HepG2 (cell line): ENCODE measurements around the gene IPCEF1. TPM values are rescaled to one million over a fixed set of nuclear protein-coding genes. Genes with fewer than 3 reads are reported as not detected.

ENCODE experiments used
- ATAC-seq: fragments of 200-7000 bp; cut with Tn5 transposase; 3 replicates; pipeline ENCODE4 v1.9.1; 2020; ENCODE audit warnings: mild to moderate bottlenecking, moderate library complexity
- BruUV-seq: library from RNA; stranded (reverse); fragments of 400-500 nt; replicated peaks from 2 replicates; lab custom pipeline; 2021; lab: Mats Ljungman, UMichigan
- CTCF ChIA-PET: fragments of 300-600 bp; formaldehyde crosslinking; extraction: SDS; loops from one replicate; lab custom pipeline; 2021; ENCODE audit warnings: low total read pairs, inconsistent platforms, low intra/inter-chr PET ratio; lab: Yijun Ruan, JAX
- POLR2A ChIA-PET: fragments of 350-600 bp; sonication (Branson Sonifier 250); formaldehyde crosslinking; loops from one replicate; lab custom pipeline; 2020; ENCODE audit warnings: antibody characterized with exemption, inconsistent platforms; lab: Yijun Ruan, JAX
- DNase-seq: peaks from one replicate; pipeline ENCODE4 v3.0.0-alpha.2; 2015; ENCODE audit warnings: low spot score
- FAIRE-seq: peaks from 3 replicates; lab custom pipeline; 2011; peaks lifted over from hg19 to GRCh38; lab: Jason Lieb, UNC
- H2AFZ ChIP-seq: one replicate; pipeline ENCODE4 v1.6.1; 2011; ENCODE audit warnings: low read length, inconsistent platforms
- H3K27ac ChIP-seq: fragments of 300-600 bp; 3 replicates; pipeline ENCODE4 v1.8.0; 2011; ENCODE audit warnings: mixed run types, mild to moderate bottlenecking, mixed read lengths, low read length, inconsistent platforms; ENCODE audit not compliant: insufficient read depth; ENCODE audit errors: extremely low read length
- H3K27me3 ChIP-seq, 2 experiments: fragments of 200-600 bp in 1 of 2; 2 replicates in 1 of 2; 3 replicates in 1 of 2; pipeline versions ENCODE4 v1.6.0 to v1.8.0; 2011; ENCODE audit warnings: low read length in 2 of 2, mild to moderate bottlenecking in 2 of 2, moderate library complexity in 2 of 2, inconsistent platforms in 1 of 2; ENCODE audit not compliant: insufficient read depth in 2 of 2, control insufficient read depth in 1 of 2
- H3K36me3 ChIP-seq, 2 experiments: fragments of 200-600 bp in 1 of 2; replicated peaks in 1 of 2; 2 replicates in 1 of 2; 3 replicates in 1 of 2; pipeline versions ENCODE4 v1.5.1 to v1.8.0; 2011; ENCODE audit warnings: low read length in 2 of 2, inconsistent platforms in 1 of 2; ENCODE audit not compliant: insufficient read depth in 2 of 2, control insufficient read depth in 1 of 2
- H3K4me1 ChIP-seq: 2 replicates; pipeline ENCODE4 v1.5.1; 2012; ENCODE audit warnings: low read length, inconsistent platforms; ENCODE audit not compliant: insufficient read depth
- H3K4me2 ChIP-seq: 2 replicates; pipeline ENCODE4 v1.6.0; 2011; ENCODE audit warnings: low read depth, low read length, inconsistent platforms
- H3K4me3 ChIP-seq, 3 experiments: fragments of 200-600 bp in 1 of 3; sonication (generic), shearing (Covaris generic) in 1 of 3; replicated peaks in 1 of 3; 2 replicates each; pipeline ENCODE4 v1.5.1; 2011 to 2016; ENCODE audit warnings: low read length in 3 of 3, inconsistent platforms in 2 of 3, low read depth in 2 of 3, mild to moderate bottlenecking in 2 of 3, control low read depth in 1 of 3, mixed read lengths in 1 of 3; ENCODE audit not compliant: insufficient read depth in 1 of 3
- H3K79me2 ChIP-seq: one replicate; pipeline ENCODE4 v1.6.1; 2011; ENCODE audit warnings: low read length, inconsistent platforms; ENCODE audit not compliant: insufficient read depth
- H3K9ac ChIP-seq: 2 replicates; pipeline ENCODE4 v1.6.0; 2011; ENCODE audit warnings: mild to moderate bottlenecking, low read depth, low read length, inconsistent platforms; ENCODE audit not compliant: insufficient read depth
- H3K9me3 ChIP-seq: 2 replicates; pipeline ENCODE4 v1.5.1; 2012; ENCODE audit warnings: mild to moderate bottlenecking, low read length
- H4K20me1 ChIP-seq: 2 replicates; pipeline ENCODE4 v1.6.0; 2011; ENCODE audit warnings: inconsistent platforms, mild to moderate bottlenecking, low read length, moderate library complexity; ENCODE audit not compliant: insufficient read depth
- BRF2 ChIP-seq: sonication (generic); formaldehyde crosslinking; IDR thresholded peaks from 2 replicates; pipeline ENCODE4 v1.8.1; 2022; ENCODE audit warnings: mild to moderate bottlenecking, missing genetic modification reagents
- HDAC1 ChIP-seq: sonication (generic); formaldehyde crosslinking; IDR thresholded peaks from 2 replicates; pipeline ENCODE4 v1.5.1; 2020; ENCODE audit warnings: mild to moderate bottlenecking, missing genetic modification reagents
- HNRNPH1 ChIP-seq: fragments of 200-400 bp; formaldehyde crosslinking; optimal IDR thresholded peaks from 2 replicates; pipeline ENCODE3; 2017; ENCODE audit warnings: mild to moderate bottlenecking, low read depth, low read length
- HOXA7 ChIP-seq: sonication (generic); formaldehyde crosslinking; IDR thresholded peaks from 2 replicates; pipeline ENCODE4 v1.8.1; 2022; ENCODE audit warnings: mild to moderate bottlenecking, missing genetic modification reagents, moderate library complexity
- MTA1 ChIP-seq: sonication (generic); formaldehyde crosslinking; IDR thresholded peaks from 2 replicates; pipeline ENCODE4 v1.4.0; 2020; ENCODE audit warnings: missing genetic modification reagents, mild to moderate bottlenecking, borderline replicate concordance
- MTF2 ChIP-seq: sonication (generic); formaldehyde crosslinking; IDR thresholded peaks from 2 replicates; pipeline ENCODE4 v1.5.0; 2020; ENCODE audit warnings: missing genetic modification reagents, borderline replicate concordance
- NRL ChIP-seq: sonication (generic); formaldehyde crosslinking; IDR thresholded peaks from 2 replicates; pipeline ENCODE4 v1.5.0; 2020; ENCODE audit warnings: missing genetic modification reagents, mild to moderate bottlenecking, moderate library complexity, borderline replicate concordance
- ZNF10 ChIP-seq: sonication (generic); formaldehyde crosslinking; IDR thresholded peaks from 2 replicates; pipeline ENCODE4 v1.4.0; 2020; ENCODE audit warnings: mild to moderate bottlenecking, low read depth, missing genetic modification reagents, borderline replicate concordance
- ZNF281 ChIP-seq: sonication (generic); formaldehyde crosslinking; IDR thresholded peaks from 2 replicates; pipeline ENCODE4 v1.4.0; 2020; ENCODE audit warnings: missing genetic modification reagents, borderline replicate concordance
- ZNF407 ChIP-seq: sonication (generic); formaldehyde crosslinking; IDR thresholded peaks from one replicate; pipeline ENCODE4 v1.5.1; 2020; ENCODE audit warnings: mild to moderate bottlenecking, missing genetic modification reagents; ENCODE audit errors: not compliant biosample characterization
- ZNF460 ChIP-seq: sonication (generic); formaldehyde crosslinking; IDR thresholded peaks from 2 replicates; pipeline ENCODE4 v1.5.1; 2020; ENCODE audit warnings: missing genetic modification reagents, mild to moderate bottlenecking, borderline replicate concordance
- WGBS: methylation state at CpG from one replicate; pipeline ENCODE4 v1.1.6; 2017; ENCODE audit warnings: low lambda C conversion rate; 5-methylcytosine and 5-hydroxymethylcytosine counted together
- in situ Hi-C: cut with HindIII; loops from 2 replicates; pipeline ENCODE4 v1.10.0; 2017; ENCODE audit warnings: low pct_unique_long_range_greater_than_20kb; ENCODE audit not compliant: extremely low pct_ligation_motif_present
- intact Hi-C: fragments of 100-400 bp; cut with micrococcal nuclease; formaldehyde crosslinking; loops from one replicate; pipeline ENCODE4 v1.10.0; 2022; ENCODE audit not compliant: unreplicated experiment
- polyA plus RNA-seq, 8 experiments: library from polyadenylated mRNA; depleted of rRNA in 3 of 8; stranded (reverse) in 7 of 8; unstranded in 1 of 8; fragments of >200 nt; fragmentation: Illumina TruSeq in 4 of 8; extraction: Trizol in 4 of 8; gene quantifications; 2 replicates each; pipeline versions ENCODE4 v1.2.1 to v1.2.3, GENCODE V29; 2011 to 2016; ENCODE audit warnings: low read depth in 4 of 8, missing spikeins in 1 of 8, mixed read lengths in 1 of 8; ENCODE audit not compliant: insufficient read depth in 1 of 8
- total RNA-seq, 5 experiments: library from RNA; depleted of rRNA; stranded (reverse); fragments of >200 nt; fragmentation: Illumina TruSeq; extraction: Trizol; gene quantifications; 2 replicates each; pipeline ENCODE4 v1.2.3, GENCODE V29; 2016; ENCODE audit warnings: low read depth in 1 of 5

Gene IPCEF1
- total and polyA plus RNA-seq, 2 of the 13 experiments (the other 11 are each of a cell fraction or from before 2014, with no cell fraction given), result 0.03 TPM; not detected in 1

GRCh38 chr6:154341336-154341735, 15.3 kb downstream of the IPCEF1 start:
- no peaks in the 10 kb centered on the region for H3K4me1 ChIP-seq
- H3K9me3 ChIP-seq, result peaks cover under 1% of the 10 kb centered on the region; the same call in 1 of the 2 replicates
- no peak overlapping the region for H3K9ac ChIP-seq
- H3K27me3 ChIP-seq, result peaks cover 2 to 8% of the 10 kb centered on the region in 2 experiments; a peak in 3 of 5 replicates
- TF ChIP-seq HDAC1 (CRISPR knock-in tag) (no peak), ZNF10 (CRISPR knock-in tag) (no peak), MTA1 (CRISPR knock-in tag) (no peak), BRF2 (CRISPR knock-in tag) (no peak), MTF2 (CRISPR knock-in tag) (no peak), HOXA7 (CRISPR knock-in tag) (no peak), ZNF281 (CRISPR knock-in tag) (no peak), ZNF460 (no peak), HNRNPH1 (no peak), ZNF407 (CRISPR knock-in tag) (no peak), NRL (no peak)
- no peak overlapping the region for H3K27ac ChIP-seq
- H3K79me2 ChIP-seq, result no peaks in the 10 kb centered on the region
- no peak for DNase-seq
- H3K4me3 ChIP-seq, result no peak overlapping the region
- intact Hi-C loops (loop anchor here (1.0 to 10.0 kb wide), 2 partner anchors 45 to 187 kb away; no protein-coding TSS in a partner anchor), in situ Hi-C loops (no loop called here)
- ATAC-seq, result no peak
- WGBS, result 23% methylated on average over 4 of the region's 4 CpGs
- no peaks in the 10 kb centered on the region for H3K36me3 ChIP-seq
- H4K20me1 ChIP-seq, result no peaks in the 10 kb centered on the region
- H3K4me2 ChIP-seq, result no peak overlapping the region
- no peak for FAIRE-seq
- ChIA-PET POLR2A (no interaction called here), CTCF (no interaction called here)
- no TSS peak for BruUV-seq
- no peak overlapping the region for H2AFZ ChIP-seq
